ENCODE results near the gene ATG4A. TPM values are rescaled to one million over a fixed set of nuclear protein-coding genes. Genes with fewer than 3 reads are reported as not detected.

ATG4A gene
- total RNA-seq, 1 experiment from 2014 or later, result 6.4 TPM

GRCh38 chrX:108072746-108073145 lies 18.8 kb upstream of the ATG4A start:
- H3K27me3 Mint-ChIP-seq (ENCODE audit: low read depth), result peaks cover 2% of the 10 kb centered on the region
- H2BK20ac ChIP-seq (ENCODE audit: low read depth, low read length, poor library complexity, severe bottlenecking), result no peak overlapping the region
- no peaks in the 10 kb centered on the region for H3K79me1 ChIP-seq (ENCODE audit: insufficient read depth, low read depth, low read length, poor library complexity, severe bottlenecking)
- no peak overlapping the region for H3K18ac ChIP-seq (ENCODE audit: insufficient read length, low read depth, low read length)
- H3K4ac ChIP-seq (ENCODE audit: low read depth, low read length), result no peak overlapping the region
- no peak overlapping the region for H3K4me2 ChIP-seq (ENCODE audit: insufficient read depth, insufficient read length, low read length)
- H3K27ac ChIP-seq (ENCODE audit: insufficient read length, low read depth, low read length), result no peak overlapping the region
- no peak overlapping the region for H3K4me3 Mint-ChIP-seq
- no CpG with 5 or more reads among the region's 5 CpGs for WGBS (ENCODE audit: extremely low coverage, insufficient read length, low lambda C conversion rate)
- no peak overlapping the region for H3K23ac ChIP-seq (ENCODE audit: insufficient read length, low read depth, low read length)
- no peaks in the 10 kb centered on the region for H3K23me2 ChIP-seq (ENCODE audit: insufficient read length, low read depth, low read length, poor library complexity, severe bottlenecking)
- H2BK15ac ChIP-seq (ENCODE audit: low read depth, low read length), result no peak overlapping the region
- H4K5ac ChIP-seq (ENCODE audit: insufficient read length, low read depth, low read length), result no peak overlapping the region
- H3K9me3 Mint-ChIP-seq, result no peaks in the 10 kb centered on the region
- no peaks in the 10 kb centered on the region for H3K27me3 ChIP-seq (ENCODE audit: insufficient read depth, low read length)
- no peak overlapping the region for H2AFZ ChIP-seq (ENCODE audit: low read length)
- no peak overlapping the region for H3K9ac ChIP-seq (ENCODE audit: extremely low read depth, insufficient read length, low read length)
- no peak overlapping the region for H2BK5ac ChIP-seq (ENCODE audit: insufficient read length, low read length)
- H3K56ac ChIP-seq (ENCODE audit: insufficient read length, low read depth, low read length), result no peak overlapping the region
- no peak overlapping the region for H2BK12ac ChIP-seq (ENCODE audit: insufficient read length, low read depth, low read length)
- H3K4me1 ChIP-seq (ENCODE audit: insufficient read depth, low read length), result no peaks in the 10 kb centered on the region
- no peaks in the 10 kb centered on the region for H3K4me1 Mint-ChIP-seq
- H3K36me3 Mint-ChIP-seq (ENCODE audit: insufficient read depth in 1 of 3, low read depth in 3 of 3), result no peaks in the 10 kb centered on the region
- no peak overlapping the region for H4K91ac ChIP-seq (ENCODE audit: insufficient read length, low read depth, low read length)
- H3K27ac Mint-ChIP-seq, result no peak overlapping the region
- H2BK120ac ChIP-seq (ENCODE audit: low read depth, low read length, poor library complexity, severe bottlenecking), result no peak overlapping the region
- no peak for TF ChIP-seq CTCF (conservative IDR thresholded peaks at IDR 0.05)
- H3T11ph ChIP-seq (ENCODE audit: low read length), result no peak overlapping the region
- DNase-seq, result no peak
- H3K79me2 ChIP-seq (ENCODE audit: insufficient read depth, low read length), result no peaks in the 10 kb centered on the region
- H4K8ac ChIP-seq (replicated peaks; ENCODE audit: insufficient read length, low read depth, low read length), result no peak overlapping the region
- H3K14ac ChIP-seq (ENCODE audit: insufficient read depth, low read length), result no peak overlapping the region
- H2AK5ac ChIP-seq (ENCODE audit: insufficient read length, low read length), result no peak overlapping the region
- no peaks in the 10 kb centered on the region for H3K9me3 ChIP-seq (ENCODE audit: control insufficient read depth, low read depth, low read length)
- no peaks in the 10 kb centered on the region for H4K20me1 ChIP-seq (ENCODE audit: control insufficient read depth, insufficient read depth, insufficient read length)

Data from H9 (cell line).